Right lobe of liver (tissue), 6 donors: ENCODE results near the gene UGT1A10. TPM values are rescaled to one million over a fixed set of nuclear protein-coding genes. Genes with fewer than 3 reads are reported as not detected.

Experiments
- ATAC-seq, 4 donors: fragments of 200-7000 bp; cut with Tn5 transposase; one replicate each; pipeline ENCODE4 v1.9.1; 2020; ENCODE audit warnings: mild to moderate bottlenecking in 4 of 4, moderate library complexity in 4 of 4
- DNase-seq, 3 donors: peaks; one replicate each; pipeline ENCODE4 v3.0.0-alpha.2; 2020
- H3K27ac ChIP-seq, 3 donors: fragments of 200-600 bp; one replicate each; pipeline ENCODE4 v1.8.0; 2022
- H3K27me3 ChIP-seq, 2 donors: fragments of 200-600 bp; one replicate each; pipeline ENCODE4 v1.8.0; 2022
- H3K36me3 ChIP-seq, 4 donors: fragments of 200-600 bp; sonication (generic) in 1 of 4; one replicate each; pipeline versions ENCODE4 v1.5.1 to v1.8.0; 2017 to 2022; ENCODE audit warnings: control low read depth in 1 of 4
- H3K4me1 ChIP-seq, 4 donors: fragments of 200-600 bp; sonication (generic) in 1 of 4; one replicate each; pipeline versions ENCODE4 v1.5.1 to v1.8.0; 2017 to 2022; ENCODE audit warnings: control low read depth in 1 of 4
- H3K4me3 ChIP-seq, 3 donors: fragments of 200-600 bp; one replicate each; pipeline ENCODE4 v1.8.0; 2022
- H3K9me3 ChIP-seq, 4 donors: fragments of 200-600 bp; sonication (generic) in 1 of 4; one replicate each; pipeline versions ENCODE4 v1.5.1 to v1.8.0; 2017 to 2022; ENCODE audit warnings: control low read depth in 1 of 4
- POLR2A ChIP-seq: fragments of 450-650 bp; IDR thresholded peaks from one replicate; pipeline ENCODE4 v1.6.1; 2017; ENCODE audit warnings: antibody characterized with exemption, mild to moderate bottlenecking
- WGBS: methylation state at CpG from one replicate; pipeline ENCODE4 v1.1.6; 2018; ENCODE audit warnings: low coverage, low lambda C conversion rate; ENCODE audit not compliant: insufficient coverage; ENCODE audit errors: missing lambda C conversion rate; 5-methylcytosine and 5-hydroxymethylcytosine counted together
- intact Hi-C, 2 donors: fragments of 100-400 bp; cut with DNase I; formaldehyde crosslinking; loops; one replicate each; pipeline versions ENCODE4 v1.11.2 to v1.14.1; 2022
- total RNA-seq, 6 experiments: library from RNA; depleted of rRNA in 2 of 6; stranded (reverse); fragments of >200 nt in 2 of 6; fragmentation: NEBNext Ultra II Directional in 3 of 6; extraction: Animal tissue kit (Norgen Biotek cat#: 25700) in 3 of 6; gene quantifications; one replicate each; pipeline versions ENCODE4 v1.1.0 to v1.2.4, GENCODE V29; 2016 to 2023
- TF ChIP-seq, protein P1 (sequence below), 4 donors: fragments of 200-600 bp in 3 of 4; fragments of 450-650 bp in 1 of 4; IDR thresholded peaks; one replicate each; pipeline versions ENCODE4 v1.5.1 to v1.8.0; 2016 to 2022; ENCODE audit warnings: antibody characterized with exemption in 4 of 4, mild to moderate bottlenecking in 2 of 4
- donor health status: DM: no; HTN: yes; CAD: no.
- donor health status: DM: no; HTN: no; CAD: no.
- donor health status: DM: no; HTN: no; CAD: no.
- donor health status: DM: no; HTN: yes; CAD: no.
- donor health status: DM: no; HTN: yes; CAD: no.

Gene UGT1A10
- total RNA-seq, 6 experiments from 2014 or later: 0.11 TPM; not detected in 5

DNA sequence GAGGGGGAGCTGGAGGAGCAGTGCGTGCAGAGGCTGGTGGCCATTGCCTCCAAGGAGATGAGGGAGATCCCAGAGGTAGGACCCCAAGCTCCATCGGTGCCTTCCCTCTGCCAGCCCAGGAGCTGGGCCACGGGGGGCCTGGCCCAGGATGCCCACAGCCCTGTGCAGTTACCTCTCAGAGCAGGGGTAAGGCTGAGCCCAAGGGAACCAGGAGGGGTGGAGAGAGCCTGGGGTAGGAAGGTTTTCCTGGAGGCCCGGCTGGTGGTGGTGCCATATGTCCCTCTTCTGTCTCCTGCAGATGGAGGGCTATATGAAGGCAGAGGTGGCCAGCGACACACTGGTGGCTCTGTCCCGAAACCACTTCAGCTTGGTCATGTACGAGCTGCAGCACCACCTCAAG lies 153.3 kb downstream of the UGT1A10 start:
- Histone ChIP-seq H3K27ac (no peak overlapping the region), H3K36me3 (no peaks in the 10 kb centered on the region), H3K4me3 (no peak overlapping the region), H3K9me3 (no peaks in the 10 kb centered on the region), H3K4me1 (no peaks in the 10 kb centered on the region), H3K27me3 (no peaks in the 10 kb centered on the region)
- no peak for DNase-seq
- intact Hi-C loops: no loop called here
- peak in 1 of 4 donors; percentile 15 for ATAC-seq
- TF ChIP-seq POLR2A: no peak
- TF ChIP-seq, protein P1, sequence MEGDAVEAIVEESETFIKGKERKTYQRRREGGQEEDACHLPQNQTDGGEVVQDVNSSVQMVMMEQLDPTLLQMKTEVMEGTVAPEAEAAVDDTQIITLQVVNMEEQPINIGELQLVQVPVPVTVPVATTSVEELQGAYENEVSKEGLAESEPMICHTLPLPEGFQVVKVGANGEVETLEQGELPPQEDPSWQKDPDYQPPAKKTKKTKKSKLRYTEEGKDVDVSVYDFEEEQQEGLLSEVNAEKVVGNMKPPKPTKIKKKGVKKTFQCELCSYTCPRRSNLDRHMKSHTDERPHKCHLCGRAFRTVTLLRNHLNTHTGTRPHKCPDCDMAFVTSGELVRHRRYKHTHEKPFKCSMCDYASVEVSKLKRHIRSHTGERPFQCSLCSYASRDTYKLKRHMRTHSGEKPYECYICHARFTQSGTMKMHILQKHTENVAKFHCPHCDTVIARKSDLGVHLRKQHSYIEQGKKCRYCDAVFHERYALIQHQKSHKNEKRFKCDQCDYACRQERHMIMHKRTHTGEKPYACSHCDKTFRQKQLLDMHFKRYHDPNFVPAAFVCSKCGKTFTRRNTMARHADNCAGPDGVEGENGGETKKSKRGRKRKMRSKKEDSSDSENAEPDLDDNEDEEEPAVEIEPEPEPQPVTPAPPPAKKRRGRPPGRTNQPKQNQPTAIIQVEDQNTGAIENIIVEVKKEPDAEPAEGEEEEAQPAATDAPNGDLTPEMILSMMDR (IDR thresholded peaks at IDR 0.05): no peak
- WGBS: no CpG with 5 or more reads among the region's 7 CpGs

DNA sequence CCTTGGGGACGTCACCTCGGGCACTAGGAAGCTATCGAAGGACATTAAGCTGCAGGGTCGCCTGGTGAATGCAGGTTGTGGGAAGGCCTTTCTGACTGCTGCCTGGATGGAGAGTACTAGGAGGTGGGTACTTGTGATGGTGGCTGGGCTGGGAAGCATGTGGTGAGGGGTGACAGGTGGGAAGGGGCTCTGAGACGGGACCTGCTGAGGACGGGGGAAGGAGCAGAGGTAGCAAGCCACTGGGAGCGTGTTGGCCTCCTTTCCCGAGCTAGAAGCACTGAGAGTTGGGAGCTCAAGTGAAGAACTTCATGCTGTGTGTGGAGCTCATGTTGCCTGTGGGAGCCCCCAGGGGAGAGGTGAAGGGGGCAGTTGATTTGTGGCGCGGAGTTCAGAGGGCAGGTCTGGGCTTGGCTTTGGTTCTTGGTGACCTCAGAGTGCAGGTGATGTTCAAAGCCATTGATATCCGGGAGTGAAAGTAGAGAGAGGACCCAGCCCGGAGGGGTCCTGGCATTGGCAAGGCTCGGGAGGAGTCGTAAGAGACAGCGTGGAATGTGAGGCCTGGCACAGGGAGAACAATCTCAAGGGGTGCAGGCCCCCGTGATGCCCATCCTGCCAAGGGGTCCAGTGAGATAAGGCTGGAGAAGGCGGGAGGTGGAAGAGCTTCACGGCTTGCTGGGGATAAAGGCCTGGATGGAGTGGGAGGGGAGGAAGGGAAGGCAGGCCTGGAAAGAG lies 155.1 kb downstream of the UGT1A10 start:
- ATAC-seq (no peak), DNase-seq (no peak)
- TF ChIP-seq, protein P1 (IDR thresholded peaks at IDR 0.05): no peak
- TF ChIP-seq POLR2A: no peak
- no peaks in the 10 kb centered on the region for H3K4me1 ChIP-seq
- WGBS: 82% methylated on average over 16 of the region's 18 CpGs
- H3K27ac ChIP-seq: no peak overlapping the region
- intact Hi-C loops: no loop called here
- no peaks in the 10 kb centered on the region for H3K36me3 ChIP-seq
- H3K27me3 ChIP-seq: no peaks in the 10 kb centered on the region
- H3K4me3 ChIP-seq: no peak overlapping the region
- H3K9me3 ChIP-seq: no peaks in the 10 kb centered on the region

DNA sequence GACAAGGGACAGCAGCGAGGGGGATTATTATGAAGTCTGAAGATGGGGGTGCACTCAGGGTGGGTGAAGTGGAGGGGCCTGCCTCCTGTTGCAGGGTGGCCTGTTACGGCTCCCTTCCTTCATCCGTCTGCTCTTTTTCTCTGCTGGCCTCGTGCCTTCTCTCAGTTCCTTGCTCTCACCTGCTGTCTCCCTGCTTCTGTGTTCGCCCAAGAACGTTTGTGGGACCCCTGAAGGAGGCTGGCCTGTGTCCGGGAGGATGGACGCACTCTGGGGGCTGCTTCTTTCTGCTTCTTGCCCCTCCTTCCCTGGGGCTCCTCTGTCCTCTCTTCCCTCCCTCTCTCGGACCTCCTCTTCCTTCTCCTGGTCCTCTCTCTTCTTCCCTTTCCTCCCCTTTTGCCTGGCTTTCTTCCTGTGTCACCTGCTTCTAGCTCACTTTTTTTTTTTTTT lies 155.7 kb downstream of the UGT1A10 start:
- H3K4me1 ChIP-seq: no peaks in the 10 kb centered on the region
- intact Hi-C loops: no loop called here
- H3K27me3 ChIP-seq: no peaks in the 10 kb centered on the region
- TF ChIP-seq, protein P1 (IDR thresholded peaks at IDR 0.05): no peak
- TF ChIP-seq POLR2A: no peak
- no peak for DNase-seq
- 72% methylated on average over 8 of the region's 9 CpGs for WGBS
- H3K27ac ChIP-seq: no peak overlapping the region
- H3K4me3 ChIP-seq: no peak overlapping the region
- no peaks in the 10 kb centered on the region for H3K9me3 ChIP-seq
- ATAC-seq: no peak
- H3K36me3 ChIP-seq: no peaks in the 10 kb centered on the region

DNA sequence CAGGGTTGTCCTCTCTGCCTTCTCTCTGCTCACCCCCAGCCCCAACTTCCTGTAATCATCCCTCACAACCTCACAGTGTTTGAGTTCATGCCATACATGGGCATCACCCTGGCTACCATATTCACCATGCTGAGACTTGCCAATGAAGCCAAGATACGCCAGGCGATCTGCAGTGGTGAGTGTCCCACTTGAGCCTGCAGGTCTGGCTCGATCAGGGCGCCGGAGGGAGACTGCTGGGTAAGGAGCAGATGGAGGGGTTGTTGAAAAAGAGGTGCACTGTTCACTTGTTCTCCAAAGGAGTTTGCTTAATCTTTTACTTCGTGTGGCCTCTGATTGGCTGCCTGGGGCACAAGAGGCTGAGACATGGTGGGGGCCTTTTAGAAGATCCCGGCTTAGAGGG lies 156.5 kb downstream of the UGT1A10 start:
- DNase-seq (no peak), ATAC-seq (no peak)
- Histone ChIP-seq H3K27me3 (no peaks in the 10 kb centered on the region), H3K36me3 (no peaks in the 10 kb centered on the region), H3K4me3 (no peak overlapping the region), H3K9me3 (no peaks in the 10 kb centered on the region), H3K27ac (no peak overlapping the region), H3K4me1 (no peaks in the 10 kb centered on the region)
- intact Hi-C loops: no loop called here
- 90% methylated on average over 7 of the region's 7 CpGs for WGBS
- no peak for TF ChIP-seq POLR2A
- TF ChIP-seq, protein P1 (IDR thresholded peaks at IDR 0.05): no peak
